Neuronal stem cell (in vitro differentiated cells): ENCODE data around the gene HDAC4.

Experiments
- DNase-seq: peaks from one replicate; pipeline ENCODE4 v3.0.0-alpha.2; 2013; ENCODE audit warnings: low spot score
- H2AFZ ChIP-seq: one replicate; pipeline ENCODE4 v1.6.1; 2013; ENCODE audit warnings: mild to moderate bottlenecking, low read length, inconsistent platforms
- H2AK5ac ChIP-seq: 2 replicates; pipeline ENCODE4 v1.6.1; 2013; ENCODE audit warnings: low read depth, mild to moderate bottlenecking, inconsistent platforms, low read length, moderate library complexity, mixed read lengths
- H2BK120ac ChIP-seq: 2 replicates; pipeline ENCODE4 v1.6.1; 2013; ENCODE audit warnings: low read depth, mild to moderate bottlenecking, inconsistent platforms, low read length, moderate library complexity, mixed read lengths
- H2BK12ac ChIP-seq: one replicate; pipeline ENCODE4 v1.6.1; 2013; ENCODE audit warnings: low read length, inconsistent platforms
- H2BK15ac ChIP-seq: 2 replicates; pipeline ENCODE4 v1.6.1; 2013; ENCODE audit warnings: mild to moderate bottlenecking, low read length, inconsistent platforms, mixed read lengths
- H2BK5ac ChIP-seq: one replicate; pipeline ENCODE4 v1.6.1; 2013; ENCODE audit warnings: inconsistent platforms, mild to moderate bottlenecking, low read length, moderate library complexity
- H3K14ac ChIP-seq: one replicate; pipeline ENCODE4 v1.6.1; 2013; ENCODE audit warnings: low read length, inconsistent platforms
- H3K18ac ChIP-seq: 2 replicates; pipeline ENCODE4 v1.6.1; 2013; ENCODE audit warnings: low read length, inconsistent platforms
- H3K23ac ChIP-seq: 2 replicates; pipeline ENCODE4 v1.6.1; 2013; ENCODE audit warnings: low read depth, mild to moderate bottlenecking, mixed read lengths, low read length, inconsistent platforms; ENCODE audit not compliant: poor library complexity
- H3K27ac ChIP-seq: replicated peaks from 3 replicates; pipeline ENCODE4 v1.5.1; 2013; ENCODE audit warnings: low read length, inconsistent platforms
- H3K27me3 ChIP-seq, 3 experiments: 2 replicates each; pipeline ENCODE4 v1.6.1; 2013; ENCODE audit warnings: low read length in 3 of 3, mild to moderate bottlenecking in 2 of 3, inconsistent platforms in 1 of 3, low read depth in 1 of 3, mixed read lengths in 1 of 3, moderate library complexity in 1 of 3; ENCODE audit not compliant: control insufficient read depth in 3 of 3, insufficient read depth in 3 of 3
- H3K36me3 ChIP-seq, 2 donors: replicated peaks in 1 of 2; 2 replicates each; pipeline ENCODE4 v1.6.1; 2013; ENCODE audit warnings: low read length in 2 of 2; ENCODE audit not compliant: control insufficient read depth in 2 of 2, insufficient read depth in 2 of 2
- H3K4ac ChIP-seq: 2 replicates; pipeline ENCODE4 v1.6.1; 2013; ENCODE audit warnings: inconsistent platforms, mild to moderate bottlenecking, low read length, moderate library complexity
- H3K4me1 ChIP-seq, 2 donors: 1 replicate in 1 of 2; 2 replicates in 1 of 2; pipeline ENCODE4 v1.6.1; 2013; ENCODE audit warnings: low read length in 2 of 2, low read depth in 1 of 2; ENCODE audit not compliant: control insufficient read depth in 2 of 2, insufficient read depth in 1 of 2
- H3K4me2 ChIP-seq: one replicate; pipeline ENCODE4 v1.6.1; 2013; ENCODE audit warnings: mild to moderate bottlenecking, low read length, inconsistent platforms; ENCODE audit not compliant: insufficient read depth, poor library complexity, severe bottlenecking
- H3K4me3 ChIP-seq, 2 donors: 2 replicates each; pipeline ENCODE4 v1.5.1; 2013; ENCODE audit warnings: low read length in 2 of 2, mild to moderate bottlenecking in 2 of 2, inconsistent platforms in 1 of 2, moderate library complexity in 1 of 2
- H3K79me1 ChIP-seq: one replicate; pipeline ENCODE4 v1.6.1; 2013; ENCODE audit warnings: low read depth, mild to moderate bottlenecking, inconsistent platforms, low read length, moderate library complexity
- H3K9ac ChIP-seq: one replicate; pipeline ENCODE4 v1.6.1; 2013; ENCODE audit warnings: mild to moderate bottlenecking, low read depth, low read length, inconsistent platforms; ENCODE audit not compliant: poor library complexity
- H3K9me3 ChIP-seq, 2 donors: replicated peaks in 1 of 2; 2 replicates each; pipeline versions ENCODE3 to v1.6.1; 2013; ENCODE audit warnings: low read length in 2 of 2, mild to moderate bottlenecking in 2 of 2, inconsistent platforms in 1 of 2, low read depth in 1 of 2, mixed read lengths in 1 of 2, moderate library complexity in 1 of 2; ENCODE audit not compliant: control insufficient read depth in 2 of 2, insufficient read depth in 1 of 2
- H4K8ac ChIP-seq: one replicate; pipeline ENCODE4 v1.6.1; 2013; ENCODE audit warnings: low read depth, mild to moderate bottlenecking, inconsistent platforms, low read length, moderate library complexity
- H4K91ac ChIP-seq: one replicate; pipeline ENCODE4 v1.6.1; 2013; ENCODE audit warnings: low read length, low read depth, mild to moderate bottlenecking, inconsistent platforms; ENCODE audit not compliant: poor library complexity
- WGBS, 2 donors: extraction: QIAGEN DNeasy Blood & Tissue Kit; methylation state at CpG; one replicate each; pipeline ENCODE4 v1.1.7; 2013; ENCODE audit warnings: missing lambda C conversion rate in 2 of 2, mixed read lengths in 1 of 2; ENCODE audit not compliant: insufficient read length in 2 of 2, insufficient replicate concordance in 1 of 2; ENCODE audit errors: extremely low coverage in 2 of 2; 5-methylcytosine and 5-hydroxymethylcytosine counted together

Gene HDAC4

GRCh38 chr2:239190921-239191885 is 209.6 kb downstream of the HDAC4 start:
- no peak for DNase-seq
- Histone ChIP-seq H2BK12ac (no peak overlapping the region), H3K4me3 (no peak overlapping the region), H3K14ac (no peak overlapping the region), H3K23ac (no peak overlapping the region), H3K18ac (peak overlapping the region; percentile 59), H2AK5ac (peak overlapping the region; percentile 40), H3K27me3 (no peaks in the 10 kb centered on the region), H2BK120ac (no peak overlapping the region), H3K4me2 (no peak overlapping the region), H3K27ac (no peak overlapping the region), H2AFZ (no peak overlapping the region), H3K4me1 (peaks cover 16 to 20% of the 10 kb centered on the region in 2 donors), H4K91ac (no peak overlapping the region), H4K8ac (no peak overlapping the region), H3K9ac (no peak overlapping the region), H3K4ac (no peak overlapping the region), H3K36me3 (peaks cover 9 to 36% of the 10 kb centered on the region in 2 donors), H3K79me1 (peaks cover 8% of the 10 kb centered on the region), H3K9me3 (peaks cover 9 to 18% of the 10 kb centered on the region in 2 donors), H2BK5ac (no peak overlapping the region), H2BK15ac (no peak overlapping the region)
- WGBS, 2 donors: no CpG with 5 or more reads among the region's 15 CpGs

GRCh38 chr2:239190361-239190760 is 210.5 kb downstream of the HDAC4 start:
- no peak for DNase-seq

DNA sequence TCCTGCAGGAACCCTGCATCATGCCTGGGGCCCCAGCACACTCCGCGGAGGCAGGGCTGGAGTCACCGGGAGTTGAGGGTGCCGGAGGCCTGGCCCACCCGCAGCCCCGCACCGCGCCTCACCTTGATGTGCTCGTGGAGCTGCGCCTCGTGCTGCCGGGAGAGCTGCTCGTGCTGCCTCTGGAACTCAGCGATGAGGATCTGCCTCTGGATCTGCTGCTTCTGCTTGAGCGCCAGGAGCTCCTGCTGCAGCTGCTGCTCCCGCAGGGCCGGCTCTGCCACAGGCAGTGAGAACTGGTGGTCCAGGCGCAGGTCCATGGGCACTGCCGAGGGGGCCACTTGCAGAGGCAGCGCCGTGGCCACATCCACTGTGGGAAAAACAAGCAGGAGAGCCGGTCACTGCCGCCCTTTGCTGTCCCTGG is 211.1 kb downstream of the HDAC4 start:
- peak overlapping the region; percentile 29 for H2AK5ac ChIP-seq
- no peak overlapping the region for H2BK5ac ChIP-seq
- no peak overlapping the region for H2BK15ac ChIP-seq
- peak overlapping the region; percentile 26 for H2BK120ac ChIP-seq
- peak overlapping the region; percentile 50 for H3K23ac ChIP-seq
- no peak overlapping the region for H3K4me2 ChIP-seq
- peaks cover 8% of the 10 kb centered on the region for H3K79me1 ChIP-seq
- H3K4me3 ChIP-seq: no peak overlapping the region
- no peak overlapping the region for H2AFZ ChIP-seq
- H2BK12ac ChIP-seq: no peak overlapping the region
- no CpG with 5 or more reads among the region's 23 CpGs for WGBS, 2 donors
- peaks cover 9 to 46% of the 10 kb centered on the region in 2 donors for H3K36me3 ChIP-seq
- H4K8ac ChIP-seq: no peak overlapping the region
- no peak for DNase-seq
- no peak overlapping the region for H3K27ac ChIP-seq
- H3K9me3 ChIP-seq: peaks cover 9 to 18% of the 10 kb centered on the region in 2 donors
- H3K9ac ChIP-seq: no peak overlapping the region
- peak overlapping the region; percentile 33 for H3K18ac ChIP-seq
- no peak overlapping the region for H3K4ac ChIP-seq
- H3K4me1 ChIP-seq: peaks cover under 1 to 10% of the 10 kb centered on the region in 2 donors
- H4K91ac ChIP-seq: no peak overlapping the region
- peak overlapping the region; percentile 75 for H3K14ac ChIP-seq
- no peaks in the 10 kb centered on the region for H3K27me3 ChIP-seq

More at GRCh38 chr2:239190361-239190760, 210.5 kb downstream of the HDAC4 start:
- Histone ChIP-seq H3K9me3 (peaks cover 9 to 18% of the 10 kb centered on the region in 2 donors), H3K27ac (no peak overlapping the region), H2BK5ac (no peak overlapping the region), H3K36me3 (peaks cover 9 to 43% of the 10 kb centered on the region in 2 donors), H2BK15ac (no peak overlapping the region), H3K4me1 (peaks cover 7 to 17% of the 10 kb centered on the region in 2 donors), H4K8ac (no peak overlapping the region), H3K4me2 (no peak overlapping the region), H2BK12ac (no peak overlapping the region), H3K79me1 (peaks cover 8% of the 10 kb centered on the region), H3K4me3 (no peak overlapping the region), H3K23ac (no peak overlapping the region), H3K14ac (no peak overlapping the region), H4K91ac (no peak overlapping the region), H3K4ac (no peak overlapping the region), H3K9ac (no peak overlapping the region), H3K27me3 (no peaks in the 10 kb centered on the region), H2AK5ac (no peak overlapping the region), H3K18ac (peak overlapping the region; percentile 8), H2BK120ac (peak overlapping the region; percentile 26), H2AFZ (no peak overlapping the region)
- no CpG with 5 or more reads among the region's 22 CpGs for WGBS, 2 donors

GRCh38 chr2:239188536-239188935 is 212.3 kb downstream of the HDAC4 start:
- no peak overlapping the region for H3K18ac ChIP-seq
- peaks cover 0 to 7% of the 10 kb centered on the region in 2 donors for H3K4me1 ChIP-seq
- H4K91ac ChIP-seq: no peak overlapping the region
- H2BK5ac ChIP-seq: no peak overlapping the region
- no peak overlapping the region for H3K23ac ChIP-seq
- DNase-seq: no peak
- no peak overlapping the region for H2BK120ac ChIP-seq
- H2BK12ac ChIP-seq: no peak overlapping the region
- peaks cover 9 to 46% of the 10 kb centered on the region in 2 donors for H3K36me3 ChIP-seq
- peaks cover 9% of the 10 kb centered on the region for H3K79me1 ChIP-seq
- H3K27ac ChIP-seq: no peak overlapping the region
- no peak overlapping the region for H3K4ac ChIP-seq
- H2AK5ac ChIP-seq: no peak overlapping the region
- WGBS, 2 donors: no CpG with 5 or more reads among the region's 12 CpGs
- no peak overlapping the region for H3K4me3 ChIP-seq
- H2BK15ac ChIP-seq: no peak overlapping the region
- H3K27me3 ChIP-seq: no peaks in the 10 kb centered on the region
- H3K9ac ChIP-seq: peak overlapping the region; percentile 2
- peaks cover 9 to 18% of the 10 kb centered on the region in 2 donors for H3K9me3 ChIP-seq
- H3K14ac ChIP-seq: no peak overlapping the region
- H4K8ac ChIP-seq: no peak overlapping the region
- no peak overlapping the region for H2AFZ ChIP-seq
- H3K4me2 ChIP-seq: no peak overlapping the region
